Breast epithelium (tissue), 3 donors: Measurements from ENCODE around the gene BORA.

ENCODE experiments used
- CTCF ChIP-seq, 3 donors: fragments of 450-650 bp; IDR thresholded peaks; one replicate each; pipeline ENCODE4 v1.5.1; 2016 to 2017; ENCODE audit warnings: antibody characterized with exemption in 3 of 3, mild to moderate bottlenecking in 3 of 3, moderate library complexity in 3 of 3
- POLR2A ChIP-seq: fragments of 450-650 bp; IDR thresholded peaks from one replicate; pipeline ENCODE4 v1.6.1; 2016; ENCODE audit warnings: antibody characterized with exemption, mild to moderate bottlenecking, moderate library complexity
- POLR2AphosphoS5 ChIP-seq, 3 donors: sonication (generic); formaldehyde crosslinking; IDR thresholded peaks; one replicate each; pipeline ENCODE4 v1.6.1; 2017; ENCODE audit warnings: antibody characterized with exemption in 3 of 3

- TF ChIP-seq CTCF (IDR thresholded peaks at IDR 0.05) (no peak), POLR2A (no peak), POLR2AphosphoS5 (IDR thresholded peaks at IDR 0.05) (no peak)
Measured at GRCh38 chr13:72692884-72693514, 34.7 kb upstream of the BORA start.
